HepG2 (cell line): ENCODE results near the gene PROX1. TPM values are rescaled to one million over a fixed set of nuclear protein-coding genes. Genes with fewer than 3 reads are reported as not detected.

Source experiments
- ATF5 ChIP-seq: sonication (generic); formaldehyde crosslinking; IDR thresholded peaks from 2 replicates; pipeline ENCODE4 v1.4.0; 2020; ENCODE audit warnings: mild to moderate bottlenecking, low read depth, missing genetic modification reagents
- HES4 ChIP-seq: sonication (generic); formaldehyde crosslinking; IDR thresholded peaks from 2 replicates; pipeline ENCODE4 v1.9.0; 2021; ENCODE audit warnings: mild to moderate bottlenecking, missing genetic modification reagents, borderline replicate concordance
- HOXA9 ChIP-seq: sonication (generic); formaldehyde crosslinking; IDR thresholded peaks from 2 replicates; pipeline ENCODE4 v1.8.1; 2022; ENCODE audit warnings: missing genetic modification reagents, mild to moderate bottlenecking, moderate library complexity, borderline replicate concordance
- IRX3 ChIP-seq: sonication (generic); formaldehyde crosslinking; IDR thresholded peaks from 2 replicates; pipeline ENCODE4 v1.8.1; 2023; ENCODE audit warnings: mild to moderate bottlenecking, low read depth, missing genetic modification reagents, borderline replicate concordance
- NFKB2 ChIP-seq: sonication (generic); formaldehyde crosslinking; IDR thresholded peaks from 2 replicates; pipeline ENCODE4 v1.4.0; 2020; ENCODE audit warnings: missing genetic modification reagents, borderline replicate concordance
- SMYD3 ChIP-seq: sonication (generic); formaldehyde crosslinking; IDR thresholded peaks from 2 replicates; pipeline ENCODE4 v1.8.1; 2023; ENCODE audit warnings: mild to moderate bottlenecking, missing genetic modification reagents
- SOX5 ChIP-seq: IDR thresholded peaks from 2 replicates; pipeline ENCODE4 v1.6.1; 2016; ENCODE audit warnings: borderline replicate concordance
- STAG1 ChIP-seq: sonication (generic); formaldehyde crosslinking; IDR thresholded peaks from 2 replicates; pipeline ENCODE4 v1.4.0; 2020; ENCODE audit warnings: missing genetic modification reagents
- ZBTB10 ChIP-seq: sonication (generic); formaldehyde crosslinking; IDR thresholded peaks from 2 replicates; pipeline ENCODE4 v1.4.0; 2020; ENCODE audit warnings: missing genetic modification reagents, borderline replicate concordance
- ZNF207 ChIP-seq: fragments of 450-650 bp; IDR thresholded peaks from 2 replicates; pipeline ENCODE4 v1.6.1; 2016; ENCODE audit warnings: antibody characterized with exemption, borderline replicate concordance
- ZNF552 ChIP-seq: sonication (generic); formaldehyde crosslinking; IDR thresholded peaks from 2 replicates; pipeline ENCODE4 v1.9.0; 2022; ENCODE audit warnings: missing genetic modification reagents, mild to moderate bottlenecking, borderline replicate concordance
- ZNF644 ChIP-seq: IDR thresholded peaks from 2 replicates; pipeline ENCODE4 v1.6.1; 2016; ENCODE audit warnings: low read depth
- ZNF747 ChIP-seq: sonication (generic); formaldehyde crosslinking; IDR thresholded peaks from 2 replicates; pipeline ENCODE4 v1.8.1; 2023; ENCODE audit warnings: missing genetic modification reagents, mild to moderate bottlenecking, borderline replicate concordance
- polyA plus RNA-seq, 8 experiments: library from polyadenylated mRNA; depleted of rRNA in 3 of 8; stranded (reverse) in 7 of 8; unstranded in 1 of 8; fragments of >200 nt; fragmentation: Illumina TruSeq in 4 of 8; extraction: Trizol in 4 of 8; gene quantifications; 2 replicates each; pipeline versions ENCODE4 v1.2.1 to v1.2.3, GENCODE V29; 2011 to 2016; ENCODE audit warnings: low read depth in 4 of 8, missing spikeins in 1 of 8, mixed read lengths in 1 of 8; ENCODE audit not compliant: insufficient read depth in 1 of 8
- total RNA-seq, 5 experiments: library from RNA; depleted of rRNA; stranded (reverse); fragments of >200 nt; fragmentation: Illumina TruSeq; extraction: Trizol; gene quantifications; 2 replicates each; pipeline ENCODE4 v1.2.3, GENCODE V29; 2016; ENCODE audit warnings: low read depth in 1 of 5
- TF ChIP-seq, protein P1 (sequence below): sonication (generic); formaldehyde crosslinking; IDR thresholded peaks from 2 replicates; pipeline ENCODE4 v1.5.1; 2020; ENCODE audit warnings: missing genetic modification reagents, mild to moderate bottlenecking, borderline replicate concordance
- TF ChIP-seq, protein P2 (sequence below): sonication (generic); formaldehyde crosslinking; IDR thresholded peaks from 2 replicates; pipeline ENCODE4 v1.9.0; 2022; ENCODE audit warnings: missing genetic modification reagents, mild to moderate bottlenecking, borderline replicate concordance
- TF ChIP-seq, protein P3 (sequence below): IDR thresholded peaks from 2 replicates; pipeline ENCODE4 v1.6.1; 2016; ENCODE audit warnings: low read depth

PROX1 gene
- total and polyA plus RNA-seq, 2 of the 13 experiments (the other 11 are each of a cell fraction or from before 2014, with no cell fraction given) = 12.3 to 30.2 TPM

DNA sequence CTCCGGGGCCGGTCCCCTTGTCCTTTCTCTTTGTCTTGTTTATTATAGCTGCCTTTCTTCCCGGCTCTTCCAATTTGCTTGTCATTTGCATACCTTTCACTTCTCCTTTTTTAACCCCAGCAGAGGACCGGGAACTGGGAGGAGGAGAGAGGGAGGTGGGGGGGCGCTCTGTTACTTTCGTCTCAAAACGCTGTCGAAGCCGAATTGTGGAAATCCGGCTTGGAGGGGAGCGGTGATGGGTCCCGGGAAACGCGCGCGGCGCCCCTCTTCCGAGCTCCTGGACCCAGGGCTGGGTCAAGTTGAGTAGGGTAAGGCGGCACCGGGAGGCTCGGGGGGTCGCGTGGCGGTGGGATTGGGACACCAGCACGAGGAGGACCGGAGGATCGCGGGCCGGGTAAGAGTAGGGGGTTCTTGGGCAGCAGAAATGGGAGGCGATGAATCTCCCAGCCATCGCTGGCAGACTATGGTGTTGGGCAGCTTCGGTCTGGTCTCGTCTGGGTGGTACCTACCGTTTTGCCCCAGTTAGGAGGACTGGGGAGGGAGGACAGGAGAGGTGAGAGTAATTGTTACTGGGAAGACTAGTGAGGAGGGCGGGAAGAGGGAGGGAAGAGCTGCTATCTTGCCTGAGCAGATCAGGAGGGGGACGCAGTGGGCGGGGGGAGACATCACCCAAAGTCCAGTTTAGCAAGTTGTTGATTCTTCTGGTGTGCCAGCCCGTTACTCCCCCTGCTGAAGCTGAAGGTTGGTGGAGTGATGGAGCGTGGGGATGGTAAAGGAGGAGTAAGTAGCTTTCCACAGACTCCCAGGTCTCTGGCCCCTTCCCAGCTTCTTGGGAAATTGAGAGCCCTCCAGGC is 1.5 kb downstream of the PROX1 start (continued):
- TF ChIP-seq STAG1 (CRISPR knock-in tag) (no peak; the same call in 1 of the 2 replicates), ZNF552 (CRISPR knock-in tag) (no peak), HOXA9 (CRISPR knock-in tag) (peak; percentile 71; the same call in 1 of the 2 replicates), ZNF207 (no peak), HES4 (CRISPR knock-in tag) (no peak), ZBTB10 (CRISPR knock-in tag) (peak; percentile 73), SMYD3 (CRISPR knock-in tag) (no peak), SOX5 (CRISPR knock-in tag) (peak; percentile 48; the same call in 1 of the 2 replicates), ZNF644 (CRISPR knock-in tag) (peak; percentile 48; the same call in 1 of the 2 replicates), ATF5 (CRISPR knock-in tag) (no peak), NFKB2 (no peak), IRX3 (CRISPR knock-in tag) (no peak; the same call in 1 of the 2 replicates), ZNF747 (CRISPR knock-in tag) (peak; percentile 69; the same call in 1 of the 2 replicates)
- TF ChIP-seq, protein P1, sequence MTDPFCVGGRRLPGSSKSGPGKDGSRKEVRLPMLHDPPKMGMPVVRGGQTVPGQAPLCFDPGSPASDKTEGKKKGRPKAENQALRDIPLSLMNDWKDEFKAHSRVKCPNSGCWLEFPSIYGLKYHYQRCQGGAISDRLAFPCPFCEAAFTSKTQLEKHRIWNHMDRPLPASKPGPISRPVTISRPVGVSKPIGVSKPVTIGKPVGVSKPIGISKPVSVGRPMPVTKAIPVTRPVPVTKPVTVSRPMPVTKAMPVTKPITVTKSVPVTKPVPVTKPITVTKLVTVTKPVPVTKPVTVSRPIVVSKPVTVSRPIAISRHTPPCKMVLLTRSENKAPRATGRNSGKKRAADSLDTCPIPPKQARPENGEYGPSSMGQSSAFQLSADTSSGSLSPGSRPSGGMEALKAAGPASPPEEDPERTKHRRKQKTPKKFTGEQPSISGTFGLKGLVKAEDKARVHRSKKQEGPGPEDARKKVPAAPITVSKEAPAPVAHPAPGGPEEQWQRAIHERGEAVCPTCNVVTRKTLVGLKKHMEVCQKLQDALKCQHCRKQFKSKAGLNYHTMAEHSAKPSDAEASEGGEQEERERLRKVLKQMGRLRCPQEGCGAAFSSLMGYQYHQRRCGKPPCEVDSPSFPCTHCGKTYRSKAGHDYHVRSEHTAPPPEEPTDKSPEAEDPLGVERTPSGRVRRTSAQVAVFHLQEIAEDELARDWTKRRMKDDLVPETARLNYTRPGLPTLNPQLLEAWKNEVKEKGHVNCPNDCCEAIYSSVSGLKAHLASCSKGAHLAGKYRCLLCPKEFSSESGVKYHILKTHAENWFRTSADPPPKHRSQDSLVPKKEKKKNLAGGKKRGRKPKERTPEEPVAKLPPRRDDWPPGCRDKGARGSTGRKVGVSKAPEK (CRISPR knock-in tag) = no peak
- TF ChIP-seq, protein P2, sequence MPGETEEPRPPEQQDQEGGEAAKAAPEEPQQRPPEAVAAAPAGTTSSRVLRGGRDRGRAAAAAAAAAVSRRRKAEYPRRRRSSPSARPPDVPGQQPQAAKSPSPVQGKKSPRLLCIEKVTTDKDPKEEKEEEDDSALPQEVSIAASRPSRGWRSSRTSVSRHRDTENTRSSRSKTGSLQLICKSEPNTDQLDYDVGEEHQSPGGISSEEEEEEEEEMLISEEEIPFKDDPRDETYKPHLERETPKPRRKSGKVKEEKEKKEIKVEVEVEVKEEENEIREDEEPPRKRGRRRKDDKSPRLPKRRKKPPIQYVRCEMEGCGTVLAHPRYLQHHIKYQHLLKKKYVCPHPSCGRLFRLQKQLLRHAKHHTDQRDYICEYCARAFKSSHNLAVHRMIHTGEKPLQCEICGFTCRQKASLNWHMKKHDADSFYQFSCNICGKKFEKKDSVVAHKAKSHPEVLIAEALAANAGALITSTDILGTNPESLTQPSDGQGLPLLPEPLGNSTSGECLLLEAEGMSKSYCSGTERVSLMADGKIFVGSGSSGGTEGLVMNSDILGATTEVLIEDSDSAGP (CRISPR knock-in tag) = peak; percentile 52
- TF ChIP-seq, protein P3, sequence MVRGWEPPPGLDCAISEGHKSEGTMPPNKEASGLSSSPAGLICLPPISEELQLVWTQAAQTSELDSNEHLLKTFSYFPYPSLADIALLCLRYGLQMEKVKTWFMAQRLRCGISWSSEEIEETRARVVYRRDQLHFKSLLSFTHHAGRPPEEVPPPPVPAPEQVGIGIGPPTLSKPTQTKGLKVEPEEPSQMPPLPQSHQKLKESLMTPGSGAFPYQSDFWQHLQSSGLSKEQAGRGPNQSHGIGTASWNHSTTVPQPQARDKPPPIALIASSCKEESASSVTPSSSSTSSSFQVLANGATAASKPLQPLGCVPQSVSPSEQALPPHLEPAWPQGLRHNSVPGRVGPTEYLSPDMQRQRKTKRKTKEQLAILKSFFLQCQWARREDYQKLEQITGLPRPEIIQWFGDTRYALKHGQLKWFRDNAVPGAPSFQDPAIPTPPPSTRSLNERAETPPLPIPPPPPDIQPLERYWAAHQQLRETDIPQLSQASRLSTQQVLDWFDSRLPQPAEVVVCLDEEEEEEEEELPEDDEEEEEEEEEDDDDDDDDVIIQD = no peak
